Measurements from ENCODE around the gene CHST1.

The CHST1 gene

DNA sequence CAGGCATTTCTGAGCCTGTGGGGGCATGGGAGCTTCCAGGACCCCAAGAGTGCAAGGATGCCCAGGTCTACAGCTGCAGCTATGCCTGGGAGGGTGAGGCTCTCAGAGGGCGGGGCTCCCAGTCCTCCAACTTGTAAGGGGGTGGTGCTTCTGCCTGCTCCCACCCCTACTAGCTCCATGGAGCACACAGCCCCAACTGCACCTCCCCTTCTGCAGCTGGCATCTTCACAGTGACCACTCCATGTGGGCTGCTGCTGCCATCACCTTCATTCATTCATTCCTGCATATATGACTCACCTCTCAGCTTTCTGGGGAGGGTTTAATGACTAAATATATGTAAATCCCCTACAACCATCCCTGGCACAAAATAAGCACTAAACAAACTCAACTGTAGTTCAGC is 43.8 kb downstream of the CHST1 start:
- TF ChIP-seq, protein P1, sequence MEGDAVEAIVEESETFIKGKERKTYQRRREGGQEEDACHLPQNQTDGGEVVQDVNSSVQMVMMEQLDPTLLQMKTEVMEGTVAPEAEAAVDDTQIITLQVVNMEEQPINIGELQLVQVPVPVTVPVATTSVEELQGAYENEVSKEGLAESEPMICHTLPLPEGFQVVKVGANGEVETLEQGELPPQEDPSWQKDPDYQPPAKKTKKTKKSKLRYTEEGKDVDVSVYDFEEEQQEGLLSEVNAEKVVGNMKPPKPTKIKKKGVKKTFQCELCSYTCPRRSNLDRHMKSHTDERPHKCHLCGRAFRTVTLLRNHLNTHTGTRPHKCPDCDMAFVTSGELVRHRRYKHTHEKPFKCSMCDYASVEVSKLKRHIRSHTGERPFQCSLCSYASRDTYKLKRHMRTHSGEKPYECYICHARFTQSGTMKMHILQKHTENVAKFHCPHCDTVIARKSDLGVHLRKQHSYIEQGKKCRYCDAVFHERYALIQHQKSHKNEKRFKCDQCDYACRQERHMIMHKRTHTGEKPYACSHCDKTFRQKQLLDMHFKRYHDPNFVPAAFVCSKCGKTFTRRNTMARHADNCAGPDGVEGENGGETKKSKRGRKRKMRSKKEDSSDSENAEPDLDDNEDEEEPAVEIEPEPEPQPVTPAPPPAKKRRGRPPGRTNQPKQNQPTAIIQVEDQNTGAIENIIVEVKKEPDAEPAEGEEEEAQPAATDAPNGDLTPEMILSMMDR (IDR thresholded peaks at IDR 0.05; ENCODE audit: low read depth, low read length) = no peak
- H3K4me3 ChIP-seq (ENCODE audit: low read depth, low read length) = no peak overlapping the region

GRCh38 chr11:45620243-45620642 is 45.2 kb downstream of the CHST1 start:
- TF ChIP-seq, protein P1 (IDR thresholded peaks at IDR 0.05; ENCODE audit: low read depth, low read length) = no peak
- no peak overlapping the region for H3K4me3 ChIP-seq (ENCODE audit: low read depth, low read length)

- H3K4me3 ChIP-seq (ENCODE audit: low read depth, low read length) = no peak overlapping the region
Measured at GRCh38 chr11:45618897-45619296, 46.5 kb downstream of the CHST1 start.

GRCh38 chr11:45617871-45618601 is 47.4 kb downstream of the CHST1 start:
- TF ChIP-seq, protein P1 (IDR thresholded peaks at IDR 0.05; ENCODE audit: low read depth, low read length) = no peak
- no peak overlapping the region for H3K4me3 ChIP-seq (ENCODE audit: low read depth, low read length)

More at GRCh38 chr11:45618897-45619296, 46.5 kb downstream of the CHST1 start:
- TF ChIP-seq, protein P1 (IDR thresholded peaks at IDR 0.05; ENCODE audit: low read depth, low read length) = no peak

- no peak overlapping the region for H3K4me3 ChIP-seq (ENCODE audit: low read depth, low read length)
- TF ChIP-seq, protein P1 (IDR thresholded peaks at IDR 0.05; ENCODE audit: low read depth, low read length) = no peak
Measured at GRCh38 chr11:45616802-45617549, 48.4 kb downstream of the CHST1 start.

DNA sequence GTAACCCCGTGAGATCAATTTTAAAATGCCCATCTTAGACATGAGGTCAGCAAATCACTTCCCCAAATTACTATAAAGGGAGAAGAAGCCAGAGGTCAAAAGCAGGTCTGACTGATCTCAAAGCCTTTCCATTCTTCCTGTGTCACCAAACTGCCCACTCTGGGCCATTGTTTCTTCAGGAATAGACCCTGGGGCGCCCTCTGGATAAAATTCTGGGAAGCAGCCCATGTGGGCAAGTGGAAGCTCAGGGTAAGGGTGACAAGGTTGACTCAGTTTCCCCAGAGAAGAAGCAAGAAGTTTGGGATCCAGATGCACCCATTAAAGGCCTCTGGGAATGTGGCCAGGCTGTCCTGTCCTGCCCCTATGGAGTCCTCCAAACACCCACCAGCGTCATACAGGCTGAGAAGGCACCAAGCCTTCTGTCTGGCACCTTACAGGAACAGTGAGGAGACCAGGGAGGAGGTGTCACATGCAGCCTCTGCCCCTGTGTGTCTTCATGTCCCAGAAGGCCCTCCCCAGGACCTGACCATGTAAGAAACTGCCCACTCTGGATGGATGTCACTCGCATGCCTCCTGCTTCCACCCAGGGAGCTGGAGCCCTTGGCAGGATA is 50.1 kb downstream of the CHST1 start:
- H3K4me3 ChIP-seq (ENCODE audit: low read depth, low read length) = no peak overlapping the region
- TF ChIP-seq, protein P1 (IDR thresholded peaks at IDR 0.05; ENCODE audit: low read depth, low read length) = no peak

All from WI38 (cell line).